Type B pancreatic cell (in vitro differentiated cells): ENCODE data around the gene LIN37. TPM values are rescaled to one million over a fixed set of nuclear protein-coding genes. Genes with fewer than 3 reads are reported as not detected.

ENCODE experiments used
- DNase-seq: peaks from one replicate; pipeline ENCODE4 v3.0.0; 2021; ENCODE audit warnings: mixed read lengths; ENCODE audit not compliant: unreplicated experiment; ENCODE audit errors: extremely low spot score
- H3K27ac Mint-ChIP-seq: 2 replicates; pipeline ENCODE4 v1.8.0; 2021; ENCODE audit warnings: mild to moderate bottlenecking, mixed read lengths
- H3K27me3 Mint-ChIP-seq: 2 replicates; pipeline ENCODE4 v1.8.0; 2021; ENCODE audit warnings: mixed read lengths
- H3K36me3 Mint-ChIP-seq: 2 replicates; pipeline ENCODE4 v1.8.0; 2021; ENCODE audit warnings: mixed read lengths
- H3K4me1 Mint-ChIP-seq: one replicate; pipeline ENCODE4 v1.8.0; 2021; ENCODE audit warnings: mixed read lengths; ENCODE audit not compliant: unreplicated experiment
- H3K4me3 Mint-ChIP-seq: 2 replicates; pipeline ENCODE4 v1.8.0; 2021; ENCODE audit warnings: mild to moderate bottlenecking, mixed read lengths
- H3K9me3 Mint-ChIP-seq: 2 replicates; pipeline ENCODE4 v1.8.0; 2021; ENCODE audit warnings: mixed read lengths
- CTCF ChIP-seq: fragments of 200-600 bp; sonication (generic); conservative IDR thresholded peaks from 2 replicates; pipeline ENCODE4 v1.5.0; 2021; ENCODE audit warnings: antibody characterized with exemption, mild to moderate bottlenecking
- total RNA-seq: library from RNA; stranded (reverse); gene quantifications from 2 replicates; pipeline ENCODE4 v1.2.1, GENCODE V29; 2021; ENCODE audit warnings: low replicate concordance

The LIN37 gene
- total RNA-seq, 1 donor from 2014 or later = 17.9 TPM

GRCh38 chr19:35740423-35741202 is 7.8 kb upstream of the LIN37 start:
- Mint-ChIP-seq H3K4me1 (peaks cover 13% of the 10 kb centered on the region), H3K9me3 (no peaks in the 10 kb centered on the region), H3K4me3 (peak overlapping the region; percentile 90), H3K27ac (peak overlapping the region; percentile 82), H3K36me3 (peaks cover 4% of the 10 kb centered on the region), H3K27me3 (no peaks in the 10 kb centered on the region)
- peak; percentile 98 for DNase-seq
- TF ChIP-seq CTCF = no peak

- Mint-ChIP-seq H3K27me3 (no peaks in the 10 kb centered on the region), H3K4me1 (peaks cover 14% of the 10 kb centered on the region), H3K36me3 (peaks cover 4% of the 10 kb centered on the region), H3K27ac (peak overlapping the region; percentile 82), H3K9me3 (no peaks in the 10 kb centered on the region), H3K4me3 (peak overlapping the region; percentile 90)
- TF ChIP-seq CTCF = peak; percentile 62
- no peak for DNase-seq
Observed at GRCh38 chr19:35741203-35741515, 7.2 kb upstream of the LIN37 start.

DNA sequence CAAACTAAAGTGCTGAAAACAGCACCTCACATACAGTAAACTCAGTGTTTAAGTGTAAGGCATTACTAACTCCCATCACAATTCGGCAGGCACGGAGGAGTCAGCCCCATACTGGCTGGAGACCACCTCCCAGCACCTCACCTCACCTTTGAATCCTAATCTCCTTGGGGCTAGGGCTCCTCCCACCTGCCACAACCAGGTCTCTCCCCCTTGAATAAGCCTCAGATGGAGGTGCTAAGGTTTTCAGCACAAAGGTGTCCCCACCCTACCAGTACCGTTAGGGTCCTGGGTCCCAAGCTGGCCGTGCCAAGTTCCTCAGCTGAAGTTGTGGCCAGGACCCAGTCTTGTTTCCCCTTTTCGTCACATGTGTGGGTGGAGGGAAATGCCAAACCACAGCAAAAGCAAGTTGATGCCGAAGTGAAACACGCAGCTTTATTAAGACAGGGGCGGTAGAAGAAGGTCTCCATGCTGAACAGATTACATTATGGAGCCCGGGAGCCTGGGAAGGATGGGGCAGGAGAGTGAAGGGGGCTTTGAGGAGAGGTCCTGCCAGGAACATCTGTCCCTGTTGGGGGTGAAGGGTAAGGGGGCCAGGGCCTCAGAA is 6.2 kb upstream of the LIN37 start, which contains the start of gene IGFLR1:
TSS of gene IGFLR1 (minus strand) at position 332 of the 604 bp plus-strand sequence. CDS start 1,272 bp downstream, outside the sequence.
- Mint-ChIP-seq H3K4me3 (peak within 1 kb of the TSS; percentile 55), H3K9me3 (no peaks in the 10 kb centered on the region), H3K4me1 (peaks cover 16% of the 10 kb centered on the region), H3K36me3 (peaks cover 4% of the 10 kb centered on the region), H3K27me3 (no peaks in the 10 kb centered on the region), H3K27ac (peak within 1 kb of the TSS; percentile 53)
- no peak for TF ChIP-seq CTCF
- DNase-seq = no peak

GRCh38 chr19:35743640-35744429 is 4.5 kb upstream of the LIN37 start:
- TF ChIP-seq CTCF = no peak
- Mint-ChIP-seq H3K4me3 (peak overlapping the region; percentile 99), H3K4me1 (peaks cover 26% of the 10 kb centered on the region), H3K27ac (peak overlapping the region; percentile 100), H3K27me3 (no peaks in the 10 kb centered on the region), H3K9me3 (no peaks in the 10 kb centered on the region), H3K36me3 (peaks cover under 1% of the 10 kb centered on the region)
- DNase-seq = no peak

DNA sequence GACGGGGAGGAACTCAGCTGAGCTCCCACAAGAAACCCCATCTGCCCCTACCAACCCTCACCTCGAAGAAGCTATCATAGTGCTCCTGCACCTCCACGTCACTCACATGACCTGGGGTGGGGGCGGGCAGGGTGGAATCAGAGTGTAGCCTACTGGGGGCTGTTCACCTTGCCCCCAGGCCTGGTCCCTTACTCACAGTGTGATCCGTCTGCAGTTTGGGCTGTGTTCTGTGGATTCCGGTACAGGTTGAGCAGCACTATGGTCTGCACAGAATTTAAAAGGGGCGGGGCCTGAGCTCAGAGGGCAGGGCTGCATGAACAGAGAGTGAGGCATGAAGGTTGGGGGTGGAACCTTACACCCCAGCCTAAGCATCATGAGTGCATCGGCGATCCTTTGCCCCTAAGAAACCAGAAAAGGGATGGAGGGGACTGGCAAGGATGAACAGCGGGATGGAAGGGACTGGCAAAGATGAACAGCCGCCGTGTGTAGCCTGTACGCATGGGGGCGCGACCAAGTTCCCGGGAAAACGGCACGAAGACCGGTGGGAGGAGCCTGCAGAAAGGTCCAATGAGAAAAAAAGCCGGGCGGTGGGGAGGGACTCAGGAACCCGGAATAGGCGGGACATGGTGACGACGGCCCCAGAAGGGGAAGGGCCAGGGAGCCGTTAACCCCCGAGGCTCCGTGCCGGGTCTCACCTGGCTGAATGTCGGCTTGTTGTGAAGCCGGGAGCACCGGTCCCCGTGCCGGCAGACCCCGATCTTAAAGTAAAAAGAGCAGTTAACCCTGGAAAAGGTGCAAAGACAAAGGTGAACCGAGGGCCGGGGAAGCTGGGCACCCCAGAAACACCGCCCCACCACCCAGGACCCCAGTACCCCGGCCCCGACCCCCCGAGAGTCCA is 3.7 kb upstream of the LIN37 start:
- H3K27me3 Mint-ChIP-seq = no peaks in the 10 kb centered on the region
- no peaks in the 10 kb centered on the region for H3K36me3 Mint-ChIP-seq
- H3K4me3 Mint-ChIP-seq = peak overlapping the region; percentile 99
- peak overlapping the region; percentile 100 for H3K27ac Mint-ChIP-seq
- peak; percentile 57 for TF ChIP-seq CTCF
- DNase-seq = peak; percentile 94
- H3K9me3 Mint-ChIP-seq = no peaks in the 10 kb centered on the region
- H3K4me1 Mint-ChIP-seq = peaks cover 30% of the 10 kb centered on the region
